Suppressor macrophage (primary cell): ENCODE data around the gene SMG7.

Source experiments
- DNase-seq, 4 experiments: peaks; one replicate each; pipeline ENCODE4 v3.0.0-alpha.2; 2020 to 2022

Gene SMG7

DNA sequence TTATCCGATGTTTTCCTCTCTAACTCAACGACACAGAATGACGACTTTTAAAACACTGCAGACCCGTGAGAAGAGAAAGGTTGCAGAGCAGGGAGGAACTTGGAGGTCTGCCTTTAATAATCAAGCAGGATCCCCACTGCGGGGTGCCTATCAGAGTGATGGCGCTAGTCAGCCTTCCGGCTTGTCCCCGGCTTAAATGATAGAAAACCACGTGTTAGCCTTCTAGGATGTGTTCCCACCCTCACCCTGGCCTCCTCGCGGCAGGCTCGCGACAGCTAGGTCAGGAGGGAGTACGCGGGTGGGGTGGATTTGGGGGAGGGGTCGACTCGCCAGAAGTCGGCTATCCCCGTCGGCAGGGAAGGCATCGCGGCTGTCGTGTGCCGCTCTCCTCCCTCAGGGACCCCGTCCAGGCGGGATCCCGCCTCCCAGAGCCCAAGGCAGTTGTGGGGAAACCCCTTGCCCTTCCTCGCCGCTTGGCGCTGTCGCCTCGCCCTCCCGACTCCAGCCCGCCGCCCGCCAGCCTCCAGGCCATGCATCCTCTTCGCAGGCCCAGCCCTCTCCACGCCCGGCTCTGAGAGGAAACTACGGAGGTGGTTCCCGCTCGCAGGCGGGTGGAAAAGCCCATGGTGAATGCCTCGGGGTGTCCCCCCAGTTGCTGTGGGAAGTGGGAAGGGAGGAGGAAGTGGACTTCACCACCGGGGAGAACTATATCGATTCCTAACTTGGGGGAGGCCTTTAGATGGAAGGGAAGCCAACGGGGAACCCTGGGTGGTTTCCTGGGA, 1.1 kb upstream of the SMG7 start:
- DNase-seq, result peak; percentile 86 to 92 (median 88)

DNA sequence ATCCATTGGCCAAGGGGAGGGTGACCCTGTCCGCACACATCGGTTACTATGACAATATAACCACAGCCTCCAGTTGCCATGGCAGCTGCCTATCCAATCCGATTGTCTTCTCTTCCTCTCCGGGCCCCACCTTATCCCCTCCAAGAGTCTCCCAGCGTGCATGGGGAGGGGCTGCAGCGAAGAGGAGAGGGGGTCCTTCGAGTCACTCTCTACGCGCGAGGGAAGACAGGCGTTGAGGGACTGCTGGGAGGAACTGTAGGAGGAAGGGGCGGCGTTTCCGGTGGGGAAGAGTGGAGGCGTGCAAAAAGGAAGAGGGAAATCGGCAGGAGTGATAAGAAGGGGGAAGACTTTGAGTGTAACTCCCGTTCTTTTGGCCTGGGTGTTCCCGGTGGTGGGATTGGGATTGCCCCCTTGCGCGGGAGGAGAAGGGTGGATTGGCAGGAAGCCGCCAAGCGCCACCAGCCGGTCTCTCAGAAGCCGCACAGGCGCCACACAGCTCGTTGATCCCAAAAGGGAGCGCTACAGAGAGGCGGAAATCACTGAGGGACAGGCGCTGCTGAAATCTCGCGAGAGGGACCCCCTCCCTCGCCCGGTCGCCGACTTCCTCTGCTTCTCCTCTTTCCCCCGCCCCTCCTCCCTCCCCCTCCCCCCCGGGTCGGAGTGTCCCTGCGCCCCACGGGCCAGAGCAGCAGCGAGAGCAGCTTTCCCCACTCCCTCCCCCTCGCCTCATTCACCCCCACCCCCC, 384 bp upstream of the SMG7 start:
- DNase-seq, result peak; percentile 89 to 97 (median 96)

DNA sequence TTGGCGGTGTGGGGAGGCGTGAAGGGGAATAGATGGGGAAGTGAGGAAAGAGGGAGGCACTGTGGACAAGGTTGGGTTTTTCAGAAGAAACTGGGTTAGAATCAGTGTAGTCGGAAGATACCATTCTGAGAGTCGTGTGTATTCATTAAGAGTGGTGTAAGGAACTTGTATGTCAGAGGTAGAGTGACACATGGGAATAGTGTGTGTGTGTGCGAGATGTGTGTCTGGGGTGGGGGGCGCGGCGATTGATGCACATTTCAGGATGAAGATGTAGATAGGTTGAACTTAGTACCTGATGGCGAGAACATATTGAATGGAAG, 878 bp downstream of the SMG7 start:
- peak in 3 of 4 experiments; percentile 46 to 67 (median 66) for DNase-seq

DNA sequence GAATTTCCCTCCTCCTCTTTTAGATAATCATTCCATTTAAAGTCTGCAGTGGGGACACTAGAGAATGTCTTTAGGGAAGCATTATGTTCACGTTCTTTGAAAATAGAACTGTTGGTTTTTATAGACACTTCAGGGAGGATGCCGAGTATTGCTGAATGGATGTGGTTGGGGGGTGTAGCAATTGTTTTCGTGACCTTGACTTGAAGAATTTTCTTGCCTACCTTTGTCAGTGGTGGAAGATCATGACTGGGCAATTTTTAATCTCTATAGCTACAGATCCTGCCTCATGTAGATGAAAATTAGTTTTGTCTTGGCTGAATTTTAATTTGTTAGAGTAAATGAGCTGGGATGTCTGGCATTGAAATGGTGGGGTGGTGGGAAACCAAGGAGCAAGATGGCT, 3.8 kb downstream of the SMG7 start:
- DNase-seq, result no peak

DNA sequence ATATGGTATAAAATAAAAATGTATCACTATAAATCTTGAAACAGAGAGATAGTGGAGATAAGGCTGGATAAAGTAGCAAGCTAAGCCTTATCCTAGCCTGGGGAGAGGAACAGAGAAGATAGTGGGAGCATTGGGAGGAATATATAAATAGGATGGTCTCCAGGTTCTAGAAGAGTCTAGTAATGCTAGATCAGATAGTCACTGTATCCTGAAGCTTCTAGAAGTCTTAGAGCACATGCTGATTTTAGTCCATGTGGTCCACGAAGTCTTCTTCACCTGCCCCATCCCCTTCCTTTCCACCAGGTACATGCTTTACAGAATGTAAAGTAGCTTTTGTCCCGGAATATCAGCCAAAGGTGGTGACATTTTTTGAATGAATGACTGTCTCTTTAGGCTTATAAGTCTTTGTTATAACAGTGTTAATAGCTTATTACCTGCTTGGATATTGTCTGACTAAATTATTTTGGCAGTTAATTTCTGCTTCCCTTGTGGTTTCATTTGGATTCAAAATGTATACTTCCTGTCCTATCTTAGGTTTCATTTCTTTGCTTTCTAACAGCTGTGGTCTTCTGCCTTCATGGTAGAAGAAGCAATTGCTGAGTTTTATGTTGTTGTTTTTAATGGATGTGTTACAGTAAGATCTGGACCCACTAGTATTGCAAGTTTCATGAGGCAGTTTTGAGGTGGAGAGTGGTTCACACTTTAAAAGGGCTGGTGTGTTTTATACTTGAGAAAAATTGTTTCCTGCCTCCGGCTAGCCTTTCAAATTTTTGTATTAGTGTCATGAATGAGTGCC, 5.9 kb downstream of the SMG7 start:
- DNase-seq, result no peak

DNA sequence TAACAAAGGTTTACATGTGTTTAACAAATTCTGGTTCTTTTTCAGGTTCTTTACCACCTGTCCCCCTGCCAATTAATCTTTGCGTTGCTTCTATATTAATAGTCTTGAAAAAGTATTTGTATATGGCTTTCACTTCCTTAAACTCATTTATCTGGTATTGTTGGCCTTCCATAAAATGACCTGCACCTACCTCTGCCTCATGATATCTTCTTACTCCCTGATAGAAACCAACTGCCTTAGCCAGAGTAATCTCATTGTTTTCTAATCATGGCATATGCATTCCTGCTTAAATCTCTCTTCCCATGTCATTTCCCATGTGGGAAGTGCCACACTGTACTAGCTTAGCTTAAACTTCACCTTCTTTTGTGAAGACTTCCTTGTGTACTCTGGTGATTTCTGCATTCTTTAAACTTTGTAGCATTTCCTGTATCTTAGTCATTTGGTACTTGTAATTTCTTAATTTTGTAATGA, 8.7 kb downstream of the SMG7 start:
- peak in 2 of 4 experiments; percentile 44 to 45 for DNase-seq

DNA sequence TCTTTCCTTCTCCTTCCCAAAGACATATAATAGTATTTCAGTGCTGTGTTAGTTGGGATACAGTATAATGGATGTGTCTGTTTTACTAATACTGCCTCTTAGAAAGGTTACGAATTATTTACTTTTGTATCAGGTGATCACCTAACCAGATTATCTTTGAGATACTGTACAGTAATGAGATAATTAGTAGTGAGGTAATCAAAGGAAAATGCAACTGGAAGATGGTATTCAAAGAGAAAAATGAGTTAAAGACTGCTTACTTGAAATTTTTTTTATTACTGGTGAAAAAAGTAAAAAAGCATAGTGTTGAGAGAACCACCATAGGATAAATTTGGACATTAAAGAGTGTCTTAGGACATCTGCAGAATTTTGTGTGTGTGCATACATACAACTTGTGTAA, 10.9 kb downstream of the SMG7 start:
- no peak for DNase-seq

DNA sequence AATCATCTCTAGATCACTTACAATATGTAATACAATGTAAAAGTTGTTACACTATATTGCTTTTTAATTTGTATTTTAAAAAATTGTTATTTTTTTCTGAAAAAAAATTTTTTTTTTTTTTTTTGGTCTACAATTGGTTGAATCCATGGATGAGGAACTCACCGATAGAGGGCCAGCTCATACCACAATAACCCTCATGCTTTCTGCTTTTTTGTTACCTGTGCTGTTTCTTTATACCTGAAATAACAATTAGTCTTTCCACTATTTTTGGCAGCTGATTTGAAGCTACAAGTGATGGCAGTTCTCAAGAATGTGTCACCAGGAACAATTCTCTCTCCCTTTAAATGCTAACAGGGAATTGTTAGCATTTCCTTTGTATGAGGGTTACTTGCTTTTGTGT, 12.0 kb downstream of the SMG7 start:
- DNase-seq, result no peak

DNA sequence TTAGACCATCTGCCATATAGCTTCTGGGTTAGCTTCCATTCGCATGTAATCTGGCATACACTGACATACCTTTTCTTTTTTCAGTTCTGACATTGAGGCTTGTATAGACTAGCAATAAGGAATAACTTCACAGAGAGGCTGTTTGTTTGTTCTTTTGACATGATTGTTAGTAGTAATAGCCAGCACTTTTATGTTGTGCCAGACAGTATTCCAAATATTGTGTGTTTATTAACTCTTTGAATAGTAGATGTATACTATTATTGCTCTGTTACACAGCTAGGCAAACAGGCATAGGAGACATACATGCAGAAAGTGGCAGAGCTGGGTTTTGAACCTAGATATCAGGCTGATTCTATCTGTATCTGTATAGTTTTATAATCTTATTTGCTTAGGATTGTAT, 12.6 kb downstream of the SMG7 start:
- no peak for DNase-seq

DNA sequence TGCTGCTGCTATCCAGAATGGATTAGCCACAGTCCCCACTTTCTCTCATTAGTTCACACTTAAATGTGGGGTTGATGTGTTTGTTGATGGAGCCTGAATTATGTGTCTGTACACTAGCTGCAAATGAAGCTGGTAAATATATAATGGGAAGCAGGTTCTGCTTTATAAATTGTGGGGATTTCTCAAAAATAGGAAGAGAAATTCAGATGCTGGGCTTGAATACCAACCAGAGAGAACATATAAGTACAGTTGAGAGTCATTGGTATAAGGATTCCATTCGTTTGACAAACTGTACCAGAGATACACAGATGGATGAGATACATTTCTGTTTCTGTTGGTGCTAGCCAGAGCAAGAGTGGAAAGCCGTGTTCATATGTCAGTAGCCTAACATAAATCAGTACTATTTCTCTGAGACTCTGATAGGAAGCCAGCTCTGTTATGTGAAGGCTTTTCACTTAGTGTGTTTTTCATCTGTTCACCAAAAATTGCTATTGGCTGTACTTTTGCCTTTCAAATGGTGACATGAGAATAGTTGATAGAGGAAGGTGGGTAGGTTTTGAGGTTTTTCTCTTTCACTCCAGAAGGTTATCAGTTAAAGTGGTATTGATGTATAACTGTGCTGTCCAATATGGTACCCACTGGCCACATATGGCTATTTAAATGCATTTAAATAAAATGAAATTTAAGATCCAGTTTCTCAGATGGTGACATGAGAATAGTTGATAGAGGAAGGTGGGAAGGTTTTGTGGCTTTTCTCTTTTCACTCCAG, 15.6 kb downstream of the SMG7 start:
- peak in 2 of 4 experiments; percentile 19 to 31 for DNase-seq

DNA sequence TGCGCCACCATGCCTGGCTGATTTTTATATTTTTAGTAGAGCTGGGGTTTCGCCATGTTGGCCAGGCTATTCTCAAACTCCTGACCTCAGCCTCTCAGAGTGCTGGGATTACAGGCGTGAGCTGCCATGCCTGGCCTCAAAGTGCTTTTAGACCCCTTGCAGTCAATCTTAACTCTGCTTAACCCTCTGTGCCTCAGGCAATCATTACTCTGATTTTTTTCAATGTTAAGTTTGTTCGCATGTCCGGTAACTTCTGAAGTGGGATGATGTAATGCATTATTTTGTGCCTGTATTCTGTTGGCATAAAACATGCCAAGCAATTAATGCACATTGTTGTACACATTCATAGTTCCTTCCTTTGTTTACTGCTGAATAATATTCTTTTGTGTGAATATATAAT, 18.6 kb downstream of the SMG7 start:
- no peak for DNase-seq

DNA sequence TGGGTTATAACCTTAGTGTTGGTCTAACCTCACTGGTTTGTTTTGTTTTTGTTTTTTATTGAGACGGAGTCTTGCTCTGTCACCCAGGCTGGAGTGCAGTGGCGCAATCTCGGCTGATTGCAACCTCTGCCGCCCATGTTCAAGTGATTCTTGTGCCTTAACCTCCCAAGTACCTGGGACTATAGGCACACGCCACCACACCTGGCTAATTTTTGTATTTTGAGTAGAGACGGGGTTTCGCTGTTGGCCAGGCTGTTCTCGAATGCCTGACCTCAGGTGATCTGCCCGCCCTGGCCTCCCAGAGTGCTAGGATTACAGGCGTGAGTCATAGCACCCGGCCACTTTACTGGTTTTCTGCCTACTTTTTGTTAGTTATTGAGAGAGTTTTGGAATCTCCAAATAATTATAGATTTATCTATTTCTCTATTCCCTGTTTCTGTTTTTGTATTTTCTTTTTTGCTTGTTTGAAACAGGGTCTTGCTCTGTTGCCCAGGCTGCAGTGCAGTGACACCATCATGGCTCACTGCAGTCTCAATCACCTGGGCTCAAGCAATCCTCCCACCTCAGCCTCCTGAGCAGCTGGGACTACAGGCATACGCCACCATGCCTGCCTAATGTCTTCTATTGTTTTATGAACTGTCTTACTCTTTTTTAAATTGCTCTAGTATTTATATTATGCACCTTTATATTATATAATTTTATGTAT, 21.4 kb downstream of the SMG7 start:
- no peak for DNase-seq

DNA sequence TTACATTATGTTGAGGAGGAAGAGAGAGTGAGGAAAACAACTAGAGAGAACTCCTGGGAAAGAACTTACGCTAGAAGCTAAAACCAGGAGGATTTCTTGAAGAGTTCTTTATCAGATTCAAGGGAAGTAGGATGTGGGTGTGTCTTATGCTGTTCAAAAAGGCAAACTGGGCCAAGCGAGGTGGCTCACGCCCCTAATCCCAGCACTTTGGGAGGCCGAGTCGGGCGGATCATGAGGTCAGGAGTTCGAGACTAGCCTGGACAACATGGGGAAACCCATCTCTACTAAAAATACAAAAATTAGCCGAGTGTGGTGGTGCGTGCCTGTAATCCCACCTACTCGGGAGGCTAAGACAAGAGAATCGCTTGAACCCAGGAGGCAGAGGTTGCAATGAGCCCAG, 23.1 kb downstream of the SMG7 start:
- no peak for DNase-seq

DNA sequence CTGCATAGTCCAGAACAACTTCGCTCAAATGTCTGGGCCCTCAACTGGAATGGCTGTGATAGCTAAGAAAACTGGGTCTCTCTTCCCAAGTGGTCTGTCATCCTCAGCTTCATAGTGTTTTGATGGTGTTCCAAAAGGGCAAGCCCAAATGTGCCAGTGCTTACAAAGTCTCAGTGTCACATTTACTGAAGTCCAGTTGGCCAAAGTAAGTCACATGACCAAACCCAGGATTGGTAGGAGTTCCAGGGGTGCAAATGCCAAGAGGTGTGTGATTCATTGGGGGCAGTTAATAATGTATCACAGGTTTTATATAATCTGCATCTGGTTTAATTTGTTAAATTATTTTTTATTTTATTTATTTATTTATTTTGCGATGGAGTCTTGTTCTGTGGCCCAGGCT, 24.9 kb downstream of the SMG7 start:
- no peak for DNase-seq

DNA sequence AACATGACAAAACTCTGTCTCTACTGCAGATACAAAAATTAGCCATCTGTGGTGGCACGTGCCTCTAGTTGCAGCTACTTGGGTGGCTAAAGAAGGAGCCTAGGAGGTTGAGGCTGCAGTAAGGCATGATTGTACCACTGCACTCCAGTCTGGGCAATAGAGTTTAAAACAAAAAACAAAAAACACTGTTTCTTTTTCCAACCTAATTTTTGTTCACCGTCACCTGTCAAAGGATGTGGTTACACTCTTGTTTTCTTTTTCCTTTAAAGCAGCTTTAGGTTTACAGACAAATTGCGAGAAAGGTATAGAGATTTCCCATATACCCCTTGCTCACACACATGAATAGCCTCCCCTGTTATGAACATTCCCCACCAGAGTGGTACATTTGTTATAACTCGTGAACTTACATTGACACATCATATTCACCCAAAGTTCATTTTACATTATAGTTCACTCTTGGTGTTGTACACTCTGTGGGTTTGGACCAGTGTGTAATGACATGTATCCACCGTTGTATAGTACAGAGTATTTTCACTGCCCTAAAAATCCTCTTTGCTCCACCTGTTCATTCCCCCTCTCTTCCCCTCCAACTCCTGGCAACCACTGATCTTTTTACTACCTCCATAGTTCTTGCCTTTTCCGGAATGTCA, 26.2 kb downstream of the SMG7 start:
- no peak for DNase-seq

DNA sequence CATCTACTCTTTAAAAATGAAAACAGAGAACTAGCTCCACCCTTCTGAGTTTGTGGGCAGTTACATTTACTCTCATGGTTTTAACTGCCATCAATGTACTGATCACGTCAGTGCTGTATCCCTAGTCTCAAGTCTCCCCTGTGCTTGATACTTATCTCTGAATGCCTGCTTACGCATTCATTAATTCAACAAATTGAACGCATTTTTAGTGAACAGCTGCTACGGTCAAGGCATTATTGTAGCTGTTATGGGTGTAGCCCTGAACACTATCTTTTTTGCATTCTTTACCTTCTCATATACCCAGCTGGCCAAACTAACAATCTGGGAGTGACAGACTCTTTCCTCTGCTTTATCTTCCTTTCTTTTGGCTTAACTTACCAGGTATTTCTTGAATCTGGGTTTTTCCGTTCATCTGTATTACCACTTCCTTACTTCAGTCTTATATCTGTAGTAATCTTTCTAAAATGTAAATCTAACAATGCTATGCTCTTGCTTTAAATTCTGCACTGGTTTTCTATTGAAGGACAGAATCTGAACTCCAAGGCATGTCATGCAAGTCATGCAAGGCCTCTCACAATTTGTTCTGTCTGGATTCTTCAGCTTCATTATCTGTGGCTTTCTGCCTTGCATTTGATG, 33.3 kb downstream of the SMG7 start:
- DNase-seq, result no peak

DNA sequence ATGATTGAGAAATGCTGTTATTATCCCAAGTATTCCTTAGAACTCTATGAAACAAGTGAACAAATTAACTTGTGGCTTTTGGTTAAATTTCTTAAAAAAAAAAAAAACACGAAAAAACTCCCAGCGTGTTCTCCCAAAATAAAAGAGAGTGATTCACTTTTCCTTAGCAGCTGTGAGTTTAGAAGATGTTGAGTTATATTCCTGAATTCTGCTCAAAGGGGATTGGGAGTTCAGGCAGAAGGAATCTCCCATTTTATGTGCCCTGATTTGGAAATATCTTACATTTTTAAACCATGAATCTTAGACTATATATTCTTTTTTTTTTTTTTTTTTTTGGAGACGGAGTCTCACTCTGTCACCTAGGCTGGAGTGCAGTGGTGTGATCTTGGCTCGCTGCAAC, 34.3 kb downstream of the SMG7 start:
- DNase-seq, result no peak

DNA sequence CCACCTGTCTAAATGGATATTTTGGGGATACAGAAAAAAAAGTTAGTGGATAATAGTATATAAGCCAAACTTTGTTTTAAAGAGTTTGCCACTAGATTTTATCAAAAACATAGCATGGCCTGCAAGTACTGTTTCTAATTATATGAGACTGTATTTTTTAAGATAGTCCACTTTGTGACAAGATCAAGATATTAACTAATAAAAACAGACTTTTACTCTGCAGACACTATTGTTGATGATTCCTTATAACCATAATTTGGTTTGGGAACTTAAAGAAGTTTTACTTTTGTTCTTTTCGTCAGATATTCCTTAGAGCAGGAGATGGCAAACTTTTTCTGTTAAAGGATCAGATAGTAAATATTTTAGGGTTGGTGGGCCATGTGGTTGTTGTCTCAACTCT, 36.4 kb downstream of the SMG7 start:
- DNase-seq, result no peak

DNA sequence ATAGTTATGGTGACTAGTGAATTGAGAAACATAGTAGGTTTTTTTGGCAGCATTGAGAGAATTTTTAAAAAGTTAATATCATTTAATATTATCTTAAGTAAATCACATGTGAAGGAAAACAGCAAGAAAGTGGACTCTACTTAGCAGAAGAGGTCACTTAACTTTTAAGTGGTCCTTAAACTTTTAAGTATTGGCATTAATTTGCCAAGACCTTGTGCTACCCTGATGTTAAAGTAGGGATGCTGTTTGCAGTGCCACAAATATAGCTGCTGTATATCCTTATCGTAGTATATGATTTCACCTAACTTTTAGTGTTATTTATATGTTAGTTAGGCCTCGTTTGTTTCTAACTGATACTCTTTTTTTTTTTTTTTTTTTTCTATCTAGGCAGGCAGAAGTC, 40.2 kb downstream of the SMG7 start:
- no peak for DNase-seq

DNA sequence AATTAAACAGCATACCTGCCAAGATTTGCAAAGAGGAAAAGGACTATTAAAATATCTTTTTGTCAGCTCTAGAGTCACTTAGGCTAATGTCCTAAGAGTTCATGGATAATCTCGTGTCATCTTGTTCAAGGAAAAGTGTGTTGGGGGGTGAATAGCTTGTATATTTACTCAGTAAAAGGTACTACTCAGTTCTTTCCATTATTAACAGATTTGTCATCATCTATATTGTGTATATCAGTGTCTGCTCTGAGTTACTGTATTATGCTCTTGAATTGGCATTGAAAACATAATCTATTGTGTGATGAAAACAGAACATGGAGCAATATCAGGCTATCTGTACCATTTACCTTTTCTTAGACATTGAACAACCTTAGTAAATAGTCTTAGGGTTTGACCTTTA, 41.9 kb downstream of the SMG7 start:
- DNase-seq, result no peak
